ENCODE data around the gene ENTPD8. TPM values are rescaled to one million over a fixed set of nuclear protein-coding genes. Genes with fewer than 3 reads are reported as not detected.

ENTPD8 gene
- total and polyA plus RNA-seq, 10 of the 15 experiments (the other 5 are each of a cell fraction or from before 2014, with no cell fraction given) = not detected

DNA sequence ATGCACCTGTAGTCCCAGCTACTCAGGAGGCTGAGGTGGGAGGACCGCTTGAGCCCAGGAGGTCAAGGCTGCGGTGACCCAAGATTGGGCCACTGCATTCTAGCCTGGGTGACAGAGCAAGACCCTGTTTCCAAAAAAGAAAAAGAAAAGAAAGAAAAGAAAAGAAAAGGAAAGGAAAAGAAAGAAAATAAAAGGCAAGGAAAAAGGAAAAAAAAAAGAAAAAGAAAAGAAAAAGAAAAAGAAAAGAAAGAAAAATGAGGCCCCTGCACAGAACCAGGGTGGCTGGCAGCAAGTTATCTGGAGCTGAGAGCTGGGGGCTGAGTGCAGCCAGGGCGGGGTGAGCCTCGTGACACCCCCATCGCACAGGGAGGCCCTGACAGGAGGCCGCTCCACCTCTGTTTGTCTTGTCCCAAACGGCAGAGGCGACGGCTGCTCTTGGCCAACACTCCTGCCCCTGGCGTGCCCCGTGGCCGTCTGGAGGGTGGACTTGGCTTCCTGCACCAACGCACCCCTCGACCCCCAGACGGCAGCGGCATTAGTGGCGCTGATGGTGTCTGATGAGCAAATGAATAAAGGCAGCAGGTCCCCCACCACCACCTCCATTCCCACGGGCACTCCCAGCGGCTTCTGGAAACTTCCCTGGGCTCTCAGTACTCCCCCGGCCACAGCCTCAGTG, 34.9 kb downstream of the ENTPD8 start (continued):
- TF ChIP-seq, protein P1, sequence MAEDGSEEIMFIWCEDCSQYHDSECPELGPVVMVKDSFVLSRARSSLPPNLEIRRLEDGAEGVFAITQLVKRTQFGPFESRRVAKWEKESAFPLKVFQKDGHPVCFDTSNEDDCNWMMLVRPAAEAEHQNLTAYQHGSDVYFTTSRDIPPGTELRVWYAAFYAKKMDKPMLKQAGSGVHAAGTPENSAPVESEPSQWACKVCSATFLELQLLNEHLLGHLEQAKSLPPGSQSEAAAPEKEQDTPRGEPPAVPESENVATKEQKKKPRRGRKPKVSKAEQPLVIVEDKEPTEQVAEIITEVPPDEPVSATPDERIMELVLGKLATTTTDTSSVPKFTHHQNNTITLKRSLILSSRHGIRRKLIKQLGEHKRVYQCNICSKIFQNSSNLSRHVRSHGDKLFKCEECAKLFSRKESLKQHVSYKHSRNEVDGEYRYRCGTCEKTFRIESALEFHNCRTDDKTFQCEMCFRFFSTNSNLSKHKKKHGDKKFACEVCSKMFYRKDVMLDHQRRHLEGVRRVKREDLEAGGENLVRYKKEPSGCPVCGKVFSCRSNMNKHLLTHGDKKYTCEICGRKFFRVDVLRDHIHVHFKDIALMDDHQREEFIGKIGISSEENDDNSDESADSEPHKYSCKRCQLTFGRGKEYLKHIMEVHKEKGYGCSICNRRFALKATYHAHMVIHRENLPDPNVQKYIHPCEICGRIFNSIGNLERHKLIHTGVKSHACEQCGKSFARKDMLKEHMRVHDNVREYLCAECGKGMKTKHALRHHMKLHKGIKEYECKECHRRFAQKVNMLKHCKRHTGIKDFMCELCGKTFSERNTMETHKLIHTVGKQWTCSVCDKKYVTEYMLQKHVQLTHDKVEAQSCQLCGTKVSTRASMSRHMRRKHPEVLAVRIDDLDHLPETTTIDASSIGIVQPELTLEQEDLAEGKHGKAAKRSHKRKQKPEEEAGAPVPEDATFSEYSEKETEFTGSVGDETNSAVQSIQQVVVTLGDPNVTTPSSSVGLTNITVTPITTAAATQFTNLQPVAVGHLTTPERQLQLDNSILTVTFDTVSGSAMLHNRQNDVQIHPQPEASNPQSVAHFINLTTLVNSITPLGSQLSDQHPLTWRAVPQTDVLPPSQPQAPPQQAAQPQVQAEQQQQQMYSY (CRISPR knock-in tag; IDR thresholded peaks at IDR 0.05) = no peak
- TF ChIP-seq HDGF (IDR thresholded peaks at IDR 0.05) = no peak
- TF ChIP-seq JUNB (IDR thresholded peaks at IDR 0.05) = no peak
- no peak for TF ChIP-seq YBX1 (IDR thresholded peaks at IDR 0.05)
- TF ChIP-seq, protein P2, sequence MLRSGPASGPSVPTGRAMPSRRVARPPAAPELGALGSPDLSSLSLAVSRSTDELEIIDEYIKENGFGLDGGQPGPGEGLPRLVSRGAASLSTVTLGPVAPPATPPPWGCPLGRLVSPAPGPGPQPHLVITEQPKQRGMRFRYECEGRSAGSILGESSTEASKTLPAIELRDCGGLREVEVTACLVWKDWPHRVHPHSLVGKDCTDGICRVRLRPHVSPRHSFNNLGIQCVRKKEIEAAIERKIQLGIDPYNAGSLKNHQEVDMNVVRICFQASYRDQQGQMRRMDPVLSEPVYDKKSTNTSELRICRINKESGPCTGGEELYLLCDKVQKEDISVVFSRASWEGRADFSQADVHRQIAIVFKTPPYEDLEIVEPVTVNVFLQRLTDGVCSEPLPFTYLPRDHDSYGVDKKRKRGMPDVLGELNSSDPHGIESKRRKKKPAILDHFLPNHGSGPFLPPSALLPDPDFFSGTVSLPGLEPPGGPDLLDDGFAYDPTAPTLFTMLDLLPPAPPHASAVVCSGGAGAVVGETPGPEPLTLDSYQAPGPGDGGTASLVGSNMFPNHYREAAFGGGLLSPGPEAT (IDR thresholded peaks at IDR 0.05; ENCODE audit: low read depth) = no peak
- TF ChIP-seq SREBF1 (IDR thresholded peaks at IDR 0.05; ENCODE audit: low read length) = no peak
- TF ChIP-seq, protein P3, sequence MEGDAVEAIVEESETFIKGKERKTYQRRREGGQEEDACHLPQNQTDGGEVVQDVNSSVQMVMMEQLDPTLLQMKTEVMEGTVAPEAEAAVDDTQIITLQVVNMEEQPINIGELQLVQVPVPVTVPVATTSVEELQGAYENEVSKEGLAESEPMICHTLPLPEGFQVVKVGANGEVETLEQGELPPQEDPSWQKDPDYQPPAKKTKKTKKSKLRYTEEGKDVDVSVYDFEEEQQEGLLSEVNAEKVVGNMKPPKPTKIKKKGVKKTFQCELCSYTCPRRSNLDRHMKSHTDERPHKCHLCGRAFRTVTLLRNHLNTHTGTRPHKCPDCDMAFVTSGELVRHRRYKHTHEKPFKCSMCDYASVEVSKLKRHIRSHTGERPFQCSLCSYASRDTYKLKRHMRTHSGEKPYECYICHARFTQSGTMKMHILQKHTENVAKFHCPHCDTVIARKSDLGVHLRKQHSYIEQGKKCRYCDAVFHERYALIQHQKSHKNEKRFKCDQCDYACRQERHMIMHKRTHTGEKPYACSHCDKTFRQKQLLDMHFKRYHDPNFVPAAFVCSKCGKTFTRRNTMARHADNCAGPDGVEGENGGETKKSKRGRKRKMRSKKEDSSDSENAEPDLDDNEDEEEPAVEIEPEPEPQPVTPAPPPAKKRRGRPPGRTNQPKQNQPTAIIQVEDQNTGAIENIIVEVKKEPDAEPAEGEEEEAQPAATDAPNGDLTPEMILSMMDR (IDR thresholded peaks at IDR 0.05 in 2 of 3, conservative IDR thresholded peaks at IDR 0.05 in 1 of 3; ENCODE audit: control insufficient read depth in 2 of 3, extremely low read depth in 1 of 3, insufficient read depth in 1 of 3, low read depth in 3 of 3, low read length in 3 of 3) = no peak
- TF ChIP-seq YY1 (IDR thresholded peaks at IDR 0.05; ENCODE audit: low read depth, low read length) = no peak
- TF ChIP-seq ZNF217 (IDR thresholded peaks at IDR 0.05) = no peak
- no peak for TF ChIP-seq RELA (IDR thresholded peaks at IDR 0.05; ENCODE audit: borderline replicate concordance, partially characterized antibody)
- TF ChIP-seq RFX5 (IDR thresholded peaks at IDR 0.05; ENCODE audit: low read depth, low read length) = no peak
